Measurements from ENCODE around the gene DMRT2.

GRCh38 chr9:1048811-1049210, 1.3 kb upstream of the DMRT2 start:
- TF ChIP-seq EZH2 (IDR thresholded peaks at IDR 0.05; ENCODE audit: insufficient read depth, poor library complexity, severe bottlenecking) = no peak
- TF ChIP-seq EZH2phosphoT487 (IDR thresholded peaks at IDR 0.05; ENCODE audit: insufficient read depth, low read depth) = no peak
